ENCODE data around the gene ANGPTL1. TPM values are rescaled to one million over a fixed set of nuclear protein-coding genes. Genes with fewer than 3 reads are reported as not detected.

ANGPTL1 gene
- total RNA-seq (2022; extraction: Qiagen RNA extraction), result 0.02 TPM in 1 of 5 replicates, not detected in the others

GRCh38 chr1:178870944-178871343, at the start of gene ANGPTL1:
Gene ANGPTL1, minus strand, starts transcription at chr1:178871077. Its CDS starts 5,301 bp downstream, at chr1:178865776.

Other genes starting within 250 kb of the ANGPTL1 start
- 13.9 to 26.8 TPM (median 24.0 TPM) in 5 replicates for gene RALGPS2, start 145.8 kb downstream of the ANGPTL1 start, total RNA-seq (2022; extraction: Qiagen RNA extraction)
- gene FAM20B, start 154.8 kb upstream of the ANGPTL1 start, total RNA-seq (2022; extraction: Qiagen RNA extraction), result 14.9 to 20.4 TPM (median 16.3 TPM) in 5 replicates
- 37.5 to 41.2 TPM (median 40.1 TPM) in 5 replicates for gene TOR3A, start 211.0 kb upstream of the ANGPTL1 start, total RNA-seq (2022; extraction: Qiagen RNA extraction)